Fibroblast of lung (primary cell): Measurements from ENCODE around the gene SLIT3. TPM values are rescaled to one million over a fixed set of nuclear protein-coding genes. Genes with fewer than 3 reads are reported as not detected.
A peak's percentile ranks its signal among the peaks of the same experiment; 100 is the strongest.

Experiments used
- DNase-seq, 2 donors: peaks; one replicate each; pipeline versions ENCODE4 v3.0.0 to v3.0.0-alpha.2; 2010; ENCODE audit warnings: low read depth in 2 of 2
- H2AFZ ChIP-seq: 2 replicates; pipeline ENCODE4 v1.5.1; 2012; ENCODE audit warnings: low read length, control low read depth, inconsistent platforms
- H3K27ac ChIP-seq: 2 replicates; pipeline ENCODE4 v1.5.1; 2011; ENCODE audit warnings: low read length, control low read depth; ENCODE audit not compliant: insufficient read depth
- H3K27me3 ChIP-seq: 2 replicates; pipeline ENCODE4 v1.5.1; 2011; ENCODE audit warnings: mild to moderate bottlenecking, low read length; ENCODE audit not compliant: control insufficient read depth, insufficient read depth
- H3K36me3 ChIP-seq: 2 replicates; pipeline ENCODE4 v1.5.1; 2011; ENCODE audit warnings: low read length; ENCODE audit not compliant: control insufficient read depth, insufficient read depth
- H3K4me1 ChIP-seq: 2 replicates; pipeline ENCODE4 v1.5.1; 2011; ENCODE audit warnings: low read length; ENCODE audit not compliant: control insufficient read depth, insufficient read depth; ENCODE audit errors: extremely low read depth
- H3K4me2 ChIP-seq: 2 replicates; pipeline ENCODE4 v1.5.1; 2011; ENCODE audit warnings: low read length, control low read depth; ENCODE audit not compliant: insufficient read depth; ENCODE audit errors: extremely low read depth
- H3K4me3 ChIP-seq, 4 experiments: fragments of 200-600 bp in 1 of 4; sonication (generic) in 1 of 4; replicated peaks in 1 of 4; 2 replicates each; pipeline ENCODE4 v1.5.1; 2011 to 2016; ENCODE audit warnings: low read length in 4 of 4, low read depth in 3 of 4, mild to moderate bottlenecking in 3 of 4, control low read depth in 2 of 4, inconsistent platforms in 1 of 4, mixed read lengths in 1 of 4; ENCODE audit not compliant: insufficient read depth in 1 of 4; ENCODE audit errors: control extremely low read depth in 1 of 4
- H3K79me2 ChIP-seq: 2 replicates; pipeline ENCODE4 v1.5.1; 2012; ENCODE audit warnings: mild to moderate bottlenecking, low read length, inconsistent platforms; ENCODE audit not compliant: control insufficient read depth, insufficient read depth
- H3K9ac ChIP-seq: 2 replicates; pipeline ENCODE4 v1.5.1; 2011; ENCODE audit warnings: mild to moderate bottlenecking, low read length, control low read depth; ENCODE audit not compliant: insufficient read depth
- H3K9me3 ChIP-seq: 2 replicates; pipeline ENCODE4 v1.5.1; 2012; ENCODE audit warnings: low read depth, low read length; ENCODE audit not compliant: control insufficient read depth, insufficient read depth
- H4K20me1 ChIP-seq: 2 replicates; pipeline ENCODE4 v1.5.1; 2011; ENCODE audit warnings: low read length; ENCODE audit not compliant: control insufficient read depth, insufficient read depth; ENCODE audit errors: extremely low read depth
- EZH2 ChIP-seq: IDR thresholded peaks from 2 replicates; pipeline ENCODE4 v1.5.1; 2012; ENCODE audit warnings: low read length, control low read depth, mild to moderate bottlenecking; ENCODE audit errors: missing control alignments
- polyA plus RNA-seq, 2 donors: library from polyadenylated mRNA; depleted of rRNA in 1 of 2; stranded (reverse) in 1 of 2; unstranded in 1 of 2; fragments of >200 nt; gene quantifications; 2 replicates each; pipeline ENCODE4 v1.2.1, GENCODE V29; 2011 to 2012; ENCODE audit warnings: missing spikeins in 1 of 2
- total RNA-seq: library from RNA; depleted of rRNA; stranded (reverse); fragments of >200 nt; gene quantifications from 2 replicates; pipeline ENCODE4 v1.2.1, GENCODE V29; 2014
- TF ChIP-seq, protein P1 (sequence below), 2 donors: IDR thresholded peaks in 1 of 2; conservative IDR thresholded peaks in 1 of 2; 1 replicate in 1 of 2; 2 replicates in 1 of 2; pipeline ENCODE4 v1.5.1; 2011 to 2012; ENCODE audit warnings: low read length in 2 of 2, control low read depth in 1 of 2, inconsistent platforms in 1 of 2, low read depth in 1 of 2, mild to moderate bottlenecking in 1 of 2

The SLIT3 gene
- total and polyA plus RNA-seq, 2 donors (not counting 1 experiment from before 2014, with no cell fraction given): 1.6 to 4.6 TPM

DNA sequence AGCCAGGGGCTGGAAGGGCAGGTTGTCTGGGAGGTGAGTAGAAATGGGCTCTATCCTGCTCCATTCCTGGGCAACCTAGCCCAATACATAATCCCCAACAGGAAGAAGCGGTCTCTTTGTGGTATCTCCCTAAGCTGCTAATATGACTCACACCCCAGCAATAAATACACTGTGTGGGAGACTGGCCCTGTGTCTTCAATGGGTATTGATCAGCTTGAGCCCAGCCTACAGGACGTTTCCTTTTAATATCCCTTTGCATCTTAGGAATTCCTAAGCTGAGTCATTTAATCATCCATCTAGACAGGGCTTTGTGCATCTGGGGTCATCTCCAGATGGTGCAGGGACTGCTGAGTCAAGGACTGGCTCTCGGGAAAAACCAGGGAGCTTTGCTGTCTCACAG is 514.8 kb downstream of the SLIT3 start:
- Histone ChIP-seq H3K9me3 (no peaks in the 10 kb centered on the region), H2AFZ (no peak overlapping the region), H3K4me2 (no peak overlapping the region), H4K20me1 (no peaks in the 10 kb centered on the region), H3K4me1 (no peaks in the 10 kb centered on the region), H3K9ac (no peak overlapping the region), H3K27ac (no peak overlapping the region), H3K4me3 (no peak overlapping the region), H3K36me3 (no peaks in the 10 kb centered on the region), H3K27me3 (no peaks in the 10 kb centered on the region), H3K79me2 (no peaks in the 10 kb centered on the region)
- TF ChIP-seq EZH2: no peak
- TF ChIP-seq, protein P1, sequence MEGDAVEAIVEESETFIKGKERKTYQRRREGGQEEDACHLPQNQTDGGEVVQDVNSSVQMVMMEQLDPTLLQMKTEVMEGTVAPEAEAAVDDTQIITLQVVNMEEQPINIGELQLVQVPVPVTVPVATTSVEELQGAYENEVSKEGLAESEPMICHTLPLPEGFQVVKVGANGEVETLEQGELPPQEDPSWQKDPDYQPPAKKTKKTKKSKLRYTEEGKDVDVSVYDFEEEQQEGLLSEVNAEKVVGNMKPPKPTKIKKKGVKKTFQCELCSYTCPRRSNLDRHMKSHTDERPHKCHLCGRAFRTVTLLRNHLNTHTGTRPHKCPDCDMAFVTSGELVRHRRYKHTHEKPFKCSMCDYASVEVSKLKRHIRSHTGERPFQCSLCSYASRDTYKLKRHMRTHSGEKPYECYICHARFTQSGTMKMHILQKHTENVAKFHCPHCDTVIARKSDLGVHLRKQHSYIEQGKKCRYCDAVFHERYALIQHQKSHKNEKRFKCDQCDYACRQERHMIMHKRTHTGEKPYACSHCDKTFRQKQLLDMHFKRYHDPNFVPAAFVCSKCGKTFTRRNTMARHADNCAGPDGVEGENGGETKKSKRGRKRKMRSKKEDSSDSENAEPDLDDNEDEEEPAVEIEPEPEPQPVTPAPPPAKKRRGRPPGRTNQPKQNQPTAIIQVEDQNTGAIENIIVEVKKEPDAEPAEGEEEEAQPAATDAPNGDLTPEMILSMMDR (conservative IDR thresholded peaks at IDR 0.05 in 1 of 2, IDR thresholded peaks at IDR 0.05 in 1 of 2; ENCODE audit: low read depth in 1 of 2, low read length in 2 of 2): no peak
- peak in 1 of 2 donors; percentile 62 for DNase-seq

DNA sequence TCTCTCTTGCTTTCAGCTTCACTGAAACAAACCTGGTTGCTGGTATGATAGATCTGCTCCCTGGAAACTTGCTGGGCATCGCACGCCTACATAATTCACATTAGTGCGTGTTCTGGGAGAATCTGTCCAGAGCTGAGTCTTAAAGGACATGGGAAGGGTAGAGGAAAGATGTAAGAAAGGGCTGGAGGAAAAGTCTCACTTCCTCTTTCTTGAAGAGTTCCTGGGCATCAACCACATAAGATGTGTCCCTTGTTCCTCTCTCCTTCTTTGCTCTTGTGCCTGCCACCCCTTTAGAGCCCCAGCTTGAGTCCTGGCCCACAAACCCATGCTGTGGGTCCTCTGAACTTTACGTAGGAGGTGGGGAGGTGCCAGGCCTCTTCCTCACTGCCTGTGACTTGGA is 516.5 kb downstream of the SLIT3 start:
- no peaks in the 10 kb centered on the region for H4K20me1 ChIP-seq
- no peak overlapping the region for H2AFZ ChIP-seq
- H3K9me3 ChIP-seq: no peaks in the 10 kb centered on the region
- H3K36me3 ChIP-seq: no peaks in the 10 kb centered on the region
- H3K4me2 ChIP-seq: no peak overlapping the region
- H3K27me3 ChIP-seq: no peaks in the 10 kb centered on the region
- no peak overlapping the region for H3K27ac ChIP-seq
- no peak overlapping the region for H3K9ac ChIP-seq
- no peak overlapping the region for H3K4me3 ChIP-seq
- no peaks in the 10 kb centered on the region for H3K79me2 ChIP-seq
- H3K4me1 ChIP-seq: no peaks in the 10 kb centered on the region
- DNase-seq: no peak
- no peak for TF ChIP-seq EZH2
- TF ChIP-seq, protein P1 (conservative IDR thresholded peaks at IDR 0.05 in 1 of 2, IDR thresholded peaks at IDR 0.05 in 1 of 2; ENCODE audit: low read depth in 1 of 2, low read length in 2 of 2): no peak

DNA sequence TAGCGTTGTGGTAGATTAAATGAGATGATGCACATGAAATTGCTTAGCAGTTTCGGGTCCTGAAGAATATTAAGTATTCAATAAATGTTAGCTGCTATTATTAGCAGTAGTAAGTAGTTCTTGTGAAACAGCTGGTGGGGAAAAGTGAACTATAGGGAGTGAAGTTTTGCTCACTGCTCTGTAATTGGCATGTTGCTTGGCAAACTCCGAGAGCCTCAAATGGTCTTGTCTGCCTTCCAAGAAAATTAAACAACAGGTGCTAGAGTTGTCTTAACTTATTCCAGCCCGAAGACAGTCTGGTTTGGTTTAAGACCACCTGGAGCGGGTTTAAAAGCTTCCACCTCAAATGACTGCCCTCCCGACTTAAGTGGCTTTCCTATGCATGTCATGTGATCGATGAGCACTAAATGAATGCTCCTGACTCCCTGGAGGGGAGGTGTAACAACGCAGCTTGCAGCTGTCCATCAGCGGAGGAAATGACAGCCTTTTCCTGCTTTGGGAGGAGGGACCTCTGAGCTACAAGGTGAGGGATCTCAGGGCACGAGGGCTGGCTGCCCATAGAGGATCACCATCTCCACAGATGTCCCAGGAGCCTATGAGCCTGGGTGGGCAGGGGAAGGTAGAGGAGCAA is 518.9 kb downstream of the SLIT3 start:
- TF ChIP-seq EZH2: no peak
- TF ChIP-seq, protein P1 (conservative IDR thresholded peaks at IDR 0.05 in 1 of 2, IDR thresholded peaks at IDR 0.05 in 1 of 2; ENCODE audit: low read depth in 1 of 2, low read length in 2 of 2): no peak
- Histone ChIP-seq H2AFZ (no peak overlapping the region), H3K79me2 (no peaks in the 10 kb centered on the region), H4K20me1 (no peaks in the 10 kb centered on the region), H3K27ac (no peak overlapping the region), H3K4me3 (no peak overlapping the region), H3K36me3 (no peaks in the 10 kb centered on the region), H3K4me2 (no peak overlapping the region), H3K9ac (no peak overlapping the region), H3K27me3 (no peaks in the 10 kb centered on the region), H3K9me3 (no peaks in the 10 kb centered on the region), H3K4me1 (no peaks in the 10 kb centered on the region)
- DNase-seq: no peak
